ENCODE results near the gene UBASH3A. TPM values are rescaled to one million over a fixed set of nuclear protein-coding genes. Genes with fewer than 3 reads are reported as not detected.

Gene UBASH3A
- total and polyA plus RNA-seq, 12 donors = 0.09 to 1.3 (median 0.15) TPM; not detected in 7

DNA sequence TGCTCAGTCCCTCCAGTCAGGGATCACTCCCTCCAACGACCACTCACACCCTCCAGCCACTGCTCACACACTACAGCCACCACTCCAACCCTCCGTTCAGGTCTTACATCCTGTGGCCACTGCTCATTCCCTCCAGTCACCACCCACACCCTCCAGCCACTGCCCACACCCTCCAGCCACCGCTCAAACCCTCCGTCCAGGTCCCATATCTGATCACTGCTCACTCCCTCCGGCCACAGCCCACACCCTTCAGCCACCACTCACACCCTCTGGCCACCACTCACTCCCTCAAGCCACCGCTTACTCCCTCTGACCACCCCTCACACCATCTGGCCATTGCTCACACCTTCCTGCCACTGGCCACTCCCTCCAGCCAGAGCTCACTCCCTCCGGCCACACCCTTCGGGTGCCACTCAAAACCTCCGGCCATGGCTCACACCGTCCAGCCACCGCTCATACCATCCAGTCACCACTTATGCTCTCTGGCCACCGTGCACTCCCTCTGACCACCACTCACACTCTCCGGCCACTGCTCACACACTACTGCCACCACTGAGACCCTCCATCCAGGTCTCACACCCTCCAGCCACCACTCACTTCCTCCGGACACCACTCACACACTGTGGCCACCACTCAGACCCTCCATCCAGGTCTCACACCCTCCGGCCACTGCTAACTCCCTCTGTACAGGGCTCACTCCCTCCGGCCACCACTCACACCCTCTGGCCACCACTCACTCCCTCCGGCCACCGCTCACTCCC lies 32.6 kb upstream of the UBASH3A start:
- Histone ChIP-seq H3K4me3 (no peak overlapping the region), H3K36me3 (no peaks in the 10 kb centered on the region), H3K4me1 (no peaks in the 10 kb centered on the region), H3K9me3 (no peaks in the 10 kb centered on the region), H3K27me3 (peaks cover 0 to 77% (median 40%) of the 10 kb centered on the region in 7 donors), H3K27ac (no peak overlapping the region)
- TF ChIP-seq, protein P1, sequence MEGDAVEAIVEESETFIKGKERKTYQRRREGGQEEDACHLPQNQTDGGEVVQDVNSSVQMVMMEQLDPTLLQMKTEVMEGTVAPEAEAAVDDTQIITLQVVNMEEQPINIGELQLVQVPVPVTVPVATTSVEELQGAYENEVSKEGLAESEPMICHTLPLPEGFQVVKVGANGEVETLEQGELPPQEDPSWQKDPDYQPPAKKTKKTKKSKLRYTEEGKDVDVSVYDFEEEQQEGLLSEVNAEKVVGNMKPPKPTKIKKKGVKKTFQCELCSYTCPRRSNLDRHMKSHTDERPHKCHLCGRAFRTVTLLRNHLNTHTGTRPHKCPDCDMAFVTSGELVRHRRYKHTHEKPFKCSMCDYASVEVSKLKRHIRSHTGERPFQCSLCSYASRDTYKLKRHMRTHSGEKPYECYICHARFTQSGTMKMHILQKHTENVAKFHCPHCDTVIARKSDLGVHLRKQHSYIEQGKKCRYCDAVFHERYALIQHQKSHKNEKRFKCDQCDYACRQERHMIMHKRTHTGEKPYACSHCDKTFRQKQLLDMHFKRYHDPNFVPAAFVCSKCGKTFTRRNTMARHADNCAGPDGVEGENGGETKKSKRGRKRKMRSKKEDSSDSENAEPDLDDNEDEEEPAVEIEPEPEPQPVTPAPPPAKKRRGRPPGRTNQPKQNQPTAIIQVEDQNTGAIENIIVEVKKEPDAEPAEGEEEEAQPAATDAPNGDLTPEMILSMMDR (IDR thresholded peaks at IDR 0.05) = no peak
- intact Hi-C loops (cut with DNase I) = loop anchor here in 1 of 10 donors (1.0 kb wide), 1 partner anchor 13 kb away; no protein-coding TSS in a partner anchor
- DNase-seq (no peak), ATAC-seq (peak in 1 of 8 donors; percentile 20)
- 79 to 80% methylated on average over 18 of the region's 18 CpGs for WGBS, 2 donors

DNA sequence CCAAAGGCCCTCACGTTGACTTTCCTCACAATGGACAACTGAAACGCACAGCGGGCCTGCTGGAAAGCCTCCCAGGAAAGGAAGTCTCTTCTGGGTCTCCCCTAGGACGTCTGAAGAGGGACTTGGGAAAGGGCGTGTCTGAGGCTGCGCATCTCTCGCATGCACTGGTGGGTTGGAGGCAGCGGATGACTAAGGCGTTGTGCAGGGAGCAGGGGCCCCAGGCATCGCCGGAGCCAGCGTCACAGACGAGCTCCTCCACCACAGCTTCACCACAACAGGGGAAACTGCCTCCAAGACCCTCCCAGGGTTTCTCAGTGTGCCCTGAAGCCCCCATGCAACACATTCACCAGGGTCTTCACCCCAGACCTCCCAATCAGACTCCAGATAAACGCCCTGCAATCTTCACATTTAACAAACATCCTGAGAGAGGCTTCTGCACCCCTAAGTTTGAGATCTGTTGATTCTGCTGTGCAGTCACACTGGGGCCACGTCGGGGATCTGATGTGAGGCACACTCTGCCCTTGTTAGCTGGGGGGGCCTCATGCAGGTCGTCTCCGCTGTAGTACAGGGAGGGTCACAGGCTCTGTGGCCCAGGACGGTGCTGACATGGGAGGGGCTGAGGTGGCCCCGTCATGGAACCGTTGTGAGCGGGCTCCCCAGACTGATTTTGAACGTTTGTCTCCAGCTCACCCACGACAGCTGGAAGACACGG lies 30.4 kb upstream of the UBASH3A start:
- Histone ChIP-seq H3K9me3 (no peaks in the 10 kb centered on the region), H3K27me3 (peaks cover 0 to 74% (median 47%) of the 10 kb centered on the region in 7 donors), H3K4me1 (no peaks in the 10 kb centered on the region), H3K4me3 (no peak overlapping the region), H3K36me3 (no peaks in the 10 kb centered on the region), H3K27ac (no peak overlapping the region)
- ATAC-seq (no peak), DNase-seq (no peak)
- TF ChIP-seq, protein P1 (IDR thresholded peaks at IDR 0.05) = no peak
- intact Hi-C loops (cut with DNase I) = no loop called here
- WGBS, 2 donors = 75 to 79% methylated on average over 25 of the region's 25 CpGs

DNA sequence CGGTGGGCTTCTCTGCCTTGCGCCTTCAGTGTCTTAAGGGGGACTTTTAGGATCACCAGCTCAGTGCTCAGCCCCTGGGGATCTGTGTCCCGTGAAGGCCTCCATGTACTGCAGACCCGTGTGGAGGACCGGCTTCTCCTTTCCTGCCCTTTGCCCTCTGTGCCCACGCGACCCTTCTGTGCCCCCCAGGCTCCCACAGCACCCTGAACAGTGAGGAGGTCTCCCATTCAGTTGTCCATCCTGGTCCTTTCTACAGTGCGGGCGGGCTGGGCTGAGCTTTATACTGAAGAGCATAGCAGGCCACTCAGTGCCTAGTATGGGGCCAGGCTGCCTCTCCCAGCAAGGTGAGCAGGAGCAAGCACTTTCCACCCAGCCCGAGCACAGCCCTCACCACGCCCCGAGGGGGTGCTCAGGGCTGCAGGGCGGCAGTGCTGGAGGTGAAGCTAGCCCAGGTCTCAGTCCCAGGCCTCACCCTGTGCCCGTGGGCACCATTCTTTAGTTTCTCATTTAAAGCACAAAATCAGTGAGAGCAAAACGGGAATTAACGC lies 29.7 kb upstream of the UBASH3A start:
- peaks cover 0 to 77% (median 47%) of the 10 kb centered on the region in 7 donors for H3K27me3 ChIP-seq
- TF ChIP-seq, protein P1 (IDR thresholded peaks at IDR 0.05) = no peak
- intact Hi-C loops (cut with DNase I) = no loop called here

DNA sequence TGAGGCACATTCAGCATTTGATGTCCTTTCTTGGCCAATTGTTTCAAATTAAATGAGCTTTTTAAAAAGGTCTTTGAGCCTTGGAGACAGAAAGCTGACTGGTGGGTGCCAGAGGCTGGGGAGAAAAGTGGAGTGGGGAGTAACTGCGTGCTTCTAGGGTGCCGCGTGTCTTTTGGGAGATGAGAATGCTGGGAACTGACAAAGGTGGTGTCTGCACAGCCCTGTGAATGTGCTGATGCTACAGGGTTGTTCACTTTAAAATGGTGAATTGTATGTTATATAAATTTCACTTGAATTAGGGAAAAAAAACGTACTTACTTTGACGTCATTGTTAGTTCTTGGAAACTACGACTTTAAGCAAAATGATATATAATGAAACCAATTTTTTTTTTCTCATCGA lies 29.2 kb upstream of the UBASH3A start:
- Histone ChIP-seq H3K4me1 (no peaks in the 10 kb centered on the region), H3K27ac (no peak overlapping the region), H3K36me3 (no peaks in the 10 kb centered on the region), H3K4me3 (no peak overlapping the region), H3K9me3 (no peaks in the 10 kb centered on the region), H3K27me3 (peaks cover 0 to 74% (median 43%) of the 10 kb centered on the region in 7 donors)
- WGBS, 2 donors = 81 to 82% methylated on average over 7 of the region's 7 CpGs
- ATAC-seq = no peak
- intact Hi-C loops (cut with DNase I) = no loop called here
- no peak for DNase-seq
- TF ChIP-seq, protein P1 (IDR thresholded peaks at IDR 0.05) = no peak

More for the DNA sequence above, 29.7 kb upstream of the UBASH3A start:
- no peak overlapping the region for H3K27ac ChIP-seq
- no peak for DNase-seq
- H3K9me3 ChIP-seq = no peaks in the 10 kb centered on the region
- WGBS, 2 donors = 84 to 87% methylated on average over 16 of the region's 16 CpGs
- H3K36me3 ChIP-seq = no peaks in the 10 kb centered on the region
- no peak overlapping the region for H3K4me3 ChIP-seq
- no peaks in the 10 kb centered on the region for H3K4me1 ChIP-seq
- ATAC-seq = no peak
